Endothelial cell of umbilical vein (primary cell): ENCODE measurements around the gene LPP. TPM values are rescaled to one million over a fixed set of nuclear protein-coding genes. Genes with fewer than 3 reads are reported as not detected.

Source experiments
- BruUV-seq: library from RNA; stranded (reverse); fragments of 400-500 nt; replicated peaks from 2 replicates; lab custom pipeline; 2021; lab: Mats Ljungman, UMichigan
- CTCF ChIA-PET: fragments of 300-600, 350-600 bp; sonication (Branson Sonifier 250); formaldehyde crosslinking; loops from one replicate; lab custom pipeline; 2021; ENCODE audit warnings: antibody characterized with exemption, inconsistent platforms; lab: Charles Lee
- POLR2A ChIA-PET: fragments of 300-600, 350-600 bp; sonication (Branson Sonifier 250); formaldehyde crosslinking; loops from one replicate; lab custom pipeline; 2021; ENCODE audit warnings: antibody characterized with exemption, inconsistent platforms; lab: Charles Lee
- DNase-seq: peaks from one replicate; pipeline ENCODE4 v3.0.0-alpha.2; 2011; ENCODE audit warnings: low read depth, low spot score
- FAIRE-seq: peaks from 2 replicates; lab custom pipeline; 2011; peaks lifted over from hg19 to GRCh38; lab: Jason Lieb, UNC
- H2AFZ ChIP-seq: 2 replicates; pipeline ENCODE4 v1.6.0; 2012; ENCODE audit warnings: low read depth, low read length, control low read depth, inconsistent platforms
- H3K27ac ChIP-seq: 2 replicates; pipeline ENCODE4 v1.5.1; 2011; ENCODE audit warnings: low read depth, mild to moderate bottlenecking, control low read depth, low read length, moderate library complexity; ENCODE audit not compliant: insufficient read depth
- H3K27me3 ChIP-seq, 2 experiments: 2 replicates each; pipeline versions ENCODE4 v1.6.0 to v1.6.1; 2011; ENCODE audit warnings: low read length in 2 of 2, mixed read lengths in 1 of 2; ENCODE audit not compliant: control insufficient read depth in 2 of 2, insufficient read depth in 2 of 2
- H3K36me3 ChIP-seq, 2 experiments: 2 replicates in 1 of 2; 3 replicates in 1 of 2; pipeline ENCODE4 v1.5.1; 2011; ENCODE audit warnings: low read length in 2 of 2, mild to moderate bottlenecking in 1 of 2, moderate library complexity in 1 of 2; ENCODE audit not compliant: control insufficient read depth in 2 of 2, insufficient read depth in 2 of 2; ENCODE audit errors: extremely low read depth in 1 of 2
- H3K4me1 ChIP-seq: 3 replicates; pipeline ENCODE4 v1.5.1; 2011; ENCODE audit warnings: mild to moderate bottlenecking, low read length; ENCODE audit not compliant: control insufficient read depth, insufficient read depth; ENCODE audit errors: extremely low read depth
- H3K4me2 ChIP-seq: 2 replicates; pipeline ENCODE4 v1.6.1; 2011; ENCODE audit warnings: low read length, control low read depth, mixed read lengths; ENCODE audit not compliant: insufficient read depth
- H3K4me3 ChIP-seq, 3 experiments: fragments of 200-600 bp in 1 of 3; sonication (generic), shearing (Covaris generic) in 1 of 3; replicated peaks in 1 of 3; 2 replicates each; pipeline ENCODE4 v1.5.1; 2011 to 2016; ENCODE audit warnings: control low read depth in 3 of 3, low read length in 3 of 3, mild to moderate bottlenecking in 2 of 3, inconsistent platforms in 1 of 3, low read depth in 1 of 3, moderate library complexity in 1 of 3; ENCODE audit not compliant: insufficient read depth in 1 of 3
- H3K79me2 ChIP-seq: 2 replicates; pipeline ENCODE4 v1.6.0; 2012; ENCODE audit warnings: low read length, inconsistent platforms; ENCODE audit not compliant: control insufficient read depth, insufficient read depth
- H3K9ac ChIP-seq: replicated peaks from 2 replicates; pipeline ENCODE3; 2011; ENCODE audit warnings: low read length, control low read depth; ENCODE audit not compliant: insufficient read depth; ENCODE audit errors: extremely low read depth
- H3K9me1 ChIP-seq: replicated peaks from 3 replicates; pipeline ENCODE4 v1.6.0; 2011; ENCODE audit warnings: mild to moderate bottlenecking, low read length; ENCODE audit not compliant: control insufficient read depth, insufficient read depth; ENCODE audit errors: extremely low read depth
- H3K9me3 ChIP-seq: replicated peaks from 2 replicates; pipeline ENCODE4 v1.5.1; 2012; ENCODE audit warnings: low read length, inconsistent platforms; ENCODE audit not compliant: control insufficient read depth, insufficient read depth
- H4K20me1 ChIP-seq: replicated peaks from 2 replicates; pipeline ENCODE3; 2011; ENCODE audit warnings: mild to moderate bottlenecking, low read length; ENCODE audit not compliant: control insufficient read depth, insufficient read depth; ENCODE audit errors: extremely low read depth
- EZH2 ChIP-seq: IDR thresholded peaks from 2 replicates; pipeline ENCODE4 v1.6.1; 2012; ENCODE audit warnings: borderline replicate concordance, low read depth, mild to moderate bottlenecking, moderate library complexity, low read length, inconsistent platforms; ENCODE audit not compliant: severe bottlenecking
- FOS ChIP-seq: IDR thresholded peaks from 2 replicates; pipeline ENCODE4 v1.6.1; 2011; ENCODE audit warnings: mild to moderate bottlenecking, low read length, moderate library complexity, borderline replicate concordance; ENCODE audit not compliant: insufficient read depth
- GATA2 ChIP-seq: IDR thresholded peaks from 2 replicates; pipeline ENCODE4 v1.7.0; 2011; ENCODE audit warnings: low read depth, mild to moderate bottlenecking, moderate library complexity, mixed read lengths, low read length; ENCODE audit not compliant: insufficient read length, insufficient read depth
- JUN ChIP-seq: IDR thresholded peaks from 2 replicates; pipeline ENCODE4 v1.6.1; 2011; ENCODE audit warnings: borderline replicate concordance, low read depth; ENCODE audit not compliant: insufficient read length, insufficient read depth
- MYC ChIP-seq: IDR thresholded peaks from one replicate; pipeline ENCODE4 v1.6.1; 2011; ENCODE audit warnings: mild to moderate bottlenecking, low read depth, low read length
- POLR2A ChIP-seq: IDR thresholded peaks from 2 replicates; pipeline ENCODE4 v1.6.1; 2012; ENCODE audit warnings: low read depth, mild to moderate bottlenecking, control low read depth, low read length
- POLR2AphosphoS5 ChIP-seq: IDR thresholded peaks from 2 replicates; pipeline ENCODE4 v1.6.1; 2012; ENCODE audit warnings: low read depth, mild to moderate bottlenecking, control low read depth, low read length, moderate library complexity; ENCODE audit not compliant: insufficient read depth
- dilution Hi-C: fragments of 300-500 bp; cut with MboI; formaldehyde crosslinking; loops from one replicate; pipeline ENCODE4 v1.15.0; 2019; ENCODE audit warnings: low sequenced_read_pairs; ENCODE audit not compliant: extremely low pct_ligation_motif_present
- intact Hi-C: fragments of 100-400 bp; cut with micrococcal nuclease; formaldehyde crosslinking; loops from one replicate; pipeline ENCODE4 v1.10.0; 2022
- polyA plus RNA-seq, 4 experiments: library from polyadenylated mRNA; depleted of rRNA in 3 of 4; stranded (reverse) in 3 of 4; unstranded in 1 of 4; fragments of >200 nt; gene quantifications; 2 replicates each; pipeline versions ENCODE4 v1.2.1 to v1.2.3, GENCODE V29; 2011 to 2012; ENCODE audit warnings: missing spikeins in 1 of 4
- total RNA-seq: library from RNA; stranded (reverse); gene quantifications from 2 replicates; pipeline ENCODE4 v1.2.3, GENCODE V29; 2021
- TF ChIP-seq, protein P1 (sequence below), 2 donors: IDR thresholded peaks; 1 replicate in 1 of 2; 2 replicates in 1 of 2; pipeline ENCODE4 v1.5.1; 2011; ENCODE audit warnings: low read length in 2 of 2, mild to moderate bottlenecking in 2 of 2, moderate library complexity in 2 of 2, control low read depth in 1 of 2, inconsistent platforms in 1 of 2, low read depth in 1 of 2; ENCODE audit not compliant: insufficient read depth in 1 of 2; ENCODE audit errors: extremely low read depth in 1 of 2
- TF ChIP-seq, protein P2 (sequence below): IDR thresholded peaks from 2 replicates; pipeline ENCODE4 v1.6.1; 2011; ENCODE audit not compliant: insufficient read depth, insufficient read length

LPP gene
- total and polyA plus RNA-seq, 2 donors (not counting 3 experiments of a cell fraction or from before 2014, with no cell fraction given): 16.9 to 153 TPM

DNA sequence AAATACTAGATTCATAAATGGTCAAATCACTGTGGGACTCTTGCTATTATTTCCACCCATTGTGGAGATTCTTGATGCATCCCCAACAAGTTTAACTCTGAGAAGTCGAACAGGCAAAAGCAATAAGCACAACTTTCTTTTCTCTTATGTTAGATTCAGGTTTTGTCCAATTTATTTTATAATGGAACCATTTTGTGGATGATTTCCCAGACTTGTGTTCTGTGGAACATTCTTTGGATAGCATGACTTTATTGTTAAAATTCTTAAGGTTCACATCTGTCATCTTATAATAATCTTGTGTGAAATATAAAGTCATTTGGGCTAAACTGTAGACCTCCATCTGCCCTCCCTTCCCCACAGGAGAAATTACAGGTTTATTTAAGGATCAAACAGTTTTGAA is 213.7 kb downstream of the LPP start:
- no peak for DNase-seq
- Histone ChIP-seq H3K9me1 (no peaks in the 10 kb centered on the region), H3K9me3 (no peaks in the 10 kb centered on the region), H3K4me3 (no peak overlapping the region), H3K36me3 (no peaks in the 10 kb centered on the region), H3K4me2 (no peak overlapping the region), H2AFZ (no peak overlapping the region), H4K20me1 (no peaks in the 10 kb centered on the region), H3K9ac (no peak overlapping the region), H3K27ac (no peak overlapping the region), H3K79me2 (peaks cover 14% of the 10 kb centered on the region), H3K27me3 (no peaks in the 10 kb centered on the region), H3K4me1 (peaks cover 37% of the 10 kb centered on the region)
- dilution Hi-C loops (no loop called here), intact Hi-C loops (loop anchor here (2.0 to 10.0 kb wide), 3 partner anchors 163 to 333 kb away; no protein-coding TSS in a partner anchor)
- BruUV-seq: no TSS peak
- TF ChIP-seq MYC (no peak), POLR2AphosphoS5 (no peak), FOS (no peak), JUN (no peak), POLR2A (no peak), EZH2 (no peak), GATA2 (no peak)
- TF ChIP-seq, protein P1, sequence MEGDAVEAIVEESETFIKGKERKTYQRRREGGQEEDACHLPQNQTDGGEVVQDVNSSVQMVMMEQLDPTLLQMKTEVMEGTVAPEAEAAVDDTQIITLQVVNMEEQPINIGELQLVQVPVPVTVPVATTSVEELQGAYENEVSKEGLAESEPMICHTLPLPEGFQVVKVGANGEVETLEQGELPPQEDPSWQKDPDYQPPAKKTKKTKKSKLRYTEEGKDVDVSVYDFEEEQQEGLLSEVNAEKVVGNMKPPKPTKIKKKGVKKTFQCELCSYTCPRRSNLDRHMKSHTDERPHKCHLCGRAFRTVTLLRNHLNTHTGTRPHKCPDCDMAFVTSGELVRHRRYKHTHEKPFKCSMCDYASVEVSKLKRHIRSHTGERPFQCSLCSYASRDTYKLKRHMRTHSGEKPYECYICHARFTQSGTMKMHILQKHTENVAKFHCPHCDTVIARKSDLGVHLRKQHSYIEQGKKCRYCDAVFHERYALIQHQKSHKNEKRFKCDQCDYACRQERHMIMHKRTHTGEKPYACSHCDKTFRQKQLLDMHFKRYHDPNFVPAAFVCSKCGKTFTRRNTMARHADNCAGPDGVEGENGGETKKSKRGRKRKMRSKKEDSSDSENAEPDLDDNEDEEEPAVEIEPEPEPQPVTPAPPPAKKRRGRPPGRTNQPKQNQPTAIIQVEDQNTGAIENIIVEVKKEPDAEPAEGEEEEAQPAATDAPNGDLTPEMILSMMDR (IDR thresholded peaks at IDR 0.05; ENCODE audit: extremely low read depth in 1 of 2, insufficient read depth in 1 of 2, low read depth in 1 of 2, low read length in 2 of 2): no peak
- TF ChIP-seq, protein P2, sequence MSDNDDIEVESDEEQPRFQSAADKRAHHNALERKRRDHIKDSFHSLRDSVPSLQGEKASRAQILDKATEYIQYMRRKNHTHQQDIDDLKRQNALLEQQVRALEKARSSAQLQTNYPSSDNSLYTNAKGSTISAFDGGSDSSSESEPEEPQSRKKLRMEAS: no peak
- CTCF ChIA-PET: interaction anchor here (1.7 to 2.9 kb wide), 2 partner anchors 66 to 586 kb away, joined by 6 to 18 read pairs; no protein-coding TSS in a partner anchor
- FAIRE-seq: no peak
- POLR2A ChIA-PET: no interaction called here
